Small intestine (tissue), 7 donors: ENCODE measurements around the gene CAMTA1. TPM values are rescaled to one million over a fixed set of nuclear protein-coding genes. Genes with fewer than 3 reads are reported as not detected.

Source experiments
- DNase-seq, 2 donors: peaks; one replicate each; pipeline versions ENCODE4 v3.0.0 to v3.0.0-alpha.2; 2013
- FAIRE-seq: peaks from 2 replicates; lab custom pipeline; 2012; peaks lifted over from hg19 to GRCh38; lab: Jason Lieb, UNC
- H3K27ac ChIP-seq, 3 donors: one replicate each; pipeline ENCODE4 v1.5.1; 2013; ENCODE audit warnings: low read length in 2 of 3, mild to moderate bottlenecking in 2 of 3, control low read depth in 1 of 3, inconsistent platforms in 1 of 3, low read depth in 1 of 3, moderate library complexity in 1 of 3
- H3K27me3 ChIP-seq, 3 donors: one replicate each; pipeline ENCODE4 v1.6.1; 2013; ENCODE audit warnings: low read length in 3 of 3, inconsistent platforms in 1 of 3; ENCODE audit not compliant: control insufficient read depth in 3 of 3, insufficient read depth in 3 of 3
- H3K36me3 ChIP-seq, 3 donors: one replicate each; pipeline ENCODE4 v1.6.1; 2013; ENCODE audit warnings: low read length in 3 of 3, inconsistent platforms in 1 of 3, low read depth in 1 of 3, mild to moderate bottlenecking in 1 of 3, moderate library complexity in 1 of 3; ENCODE audit not compliant: control insufficient read depth in 3 of 3, insufficient read depth in 2 of 3
- H3K4me1 ChIP-seq, 3 donors: one replicate each; pipeline ENCODE4 v1.6.1; 2013; ENCODE audit warnings: low read length in 2 of 3, inconsistent platforms in 1 of 3, low read depth in 1 of 3, mild to moderate bottlenecking in 1 of 3, moderate library complexity in 1 of 3; ENCODE audit not compliant: control insufficient read depth in 3 of 3, insufficient read depth in 2 of 3
- H3K4me3 ChIP-seq, 3 donors: one replicate each; pipeline ENCODE4 v1.5.1; 2013; ENCODE audit warnings: low read length in 3 of 3, control low read depth in 1 of 3, inconsistent platforms in 1 of 3, low read depth in 1 of 3, mild to moderate bottlenecking in 1 of 3, moderate library complexity in 1 of 3
- H3K9me3 ChIP-seq, 2 donors: one replicate each; pipeline ENCODE4 v1.6.1; 2013; ENCODE audit warnings: low read depth in 1 of 2, low read length in 1 of 2; ENCODE audit not compliant: control insufficient read depth in 2 of 2, insufficient read depth in 1 of 2
- WGBS, 3 donors: extraction: QIAGEN DNeasy Blood & Tissue Kit; methylation state at CpG; one replicate each; pipeline ENCODE4 v1.1.7; 2013; 5-methylcytosine and 5-hydroxymethylcytosine counted together
- polyA plus RNA-seq, 4 donors: library from polyadenylated mRNA; stranded (reverse) in 3 of 4; unstranded in 1 of 4; fragments of 200-250 nt in 3 of 4; fragments of 120-200 nt in 1 of 4; gene quantifications; one replicate each; pipeline versions ENCODE4 v1.2.1 to v1.2.3, GENCODE V29; 2013
- donor health status: healthy with polysubstance abuse.
- donor health status: control.
- donor health status: control.
- donor health status: Bipolar disorder and iron deficiency.
- donor health status: healthy.

Gene CAMTA1
- polyA plus RNA-seq, 4 donors: 57.6 to 177 (median 147) TPM

GRCh38 chr1:7587108-7587772 lies 802.0 kb downstream of the CAMTA1 start:
- no peak for DNase-seq
- 85 to 95% (median 90%) methylated on average over 17 to 18 of the region's 18 CpGs for WGBS, 3 donors

GRCh38 chr1:7587773-7588456 lies 802.7 kb downstream of the CAMTA1 start:
- no peak overlapping the region for H3K4me3 ChIP-seq
- no peak for FAIRE-seq
- no peak overlapping the region for H3K27ac ChIP-seq
- no peaks in the 10 kb centered on the region for H3K9me3 ChIP-seq
- H3K4me1 ChIP-seq: no peaks in the 10 kb centered on the region
- no peak for DNase-seq
- H3K36me3 ChIP-seq: no peaks in the 10 kb centered on the region
- peaks cover 0 to 2% (median 0%) of the 10 kb centered on the region in 3 donors for H3K27me3 ChIP-seq
- 77 to 79% (median 78%) methylated on average over 14 to 17 of the region's 17 CpGs for WGBS, 3 donors

More at GRCh38 chr1:7587108-7587772, 802.0 kb downstream of the CAMTA1 start:
- Histone ChIP-seq H3K4me1 (no peaks in the 10 kb centered on the region), H3K4me3 (no peak overlapping the region), H3K9me3 (no peaks in the 10 kb centered on the region), H3K27ac (no peak overlapping the region), H3K27me3 (peaks cover 0 to 2% (median 0%) of the 10 kb centered on the region in 3 donors), H3K36me3 (no peaks in the 10 kb centered on the region)
- FAIRE-seq: no peak

- Histone ChIP-seq H3K4me3 (no peak overlapping the region), H3K36me3 (no peaks in the 10 kb centered on the region), H3K4me1 (no peaks in the 10 kb centered on the region), H3K27ac (no peak overlapping the region), H3K9me3 (no peaks in the 10 kb centered on the region), H3K27me3 (peaks cover 0 to 2% (median 0%) of the 10 kb centered on the region in 3 donors)
- 56 to 78% (median 59%) methylated on average over 7 of the region's 7 CpGs for WGBS, 3 donors
- DNase-seq (no peak), FAIRE-seq (no peak)
Observed at GRCh38 chr1:7588457-7588827, 803.2 kb downstream of the CAMTA1 start.

DNA sequence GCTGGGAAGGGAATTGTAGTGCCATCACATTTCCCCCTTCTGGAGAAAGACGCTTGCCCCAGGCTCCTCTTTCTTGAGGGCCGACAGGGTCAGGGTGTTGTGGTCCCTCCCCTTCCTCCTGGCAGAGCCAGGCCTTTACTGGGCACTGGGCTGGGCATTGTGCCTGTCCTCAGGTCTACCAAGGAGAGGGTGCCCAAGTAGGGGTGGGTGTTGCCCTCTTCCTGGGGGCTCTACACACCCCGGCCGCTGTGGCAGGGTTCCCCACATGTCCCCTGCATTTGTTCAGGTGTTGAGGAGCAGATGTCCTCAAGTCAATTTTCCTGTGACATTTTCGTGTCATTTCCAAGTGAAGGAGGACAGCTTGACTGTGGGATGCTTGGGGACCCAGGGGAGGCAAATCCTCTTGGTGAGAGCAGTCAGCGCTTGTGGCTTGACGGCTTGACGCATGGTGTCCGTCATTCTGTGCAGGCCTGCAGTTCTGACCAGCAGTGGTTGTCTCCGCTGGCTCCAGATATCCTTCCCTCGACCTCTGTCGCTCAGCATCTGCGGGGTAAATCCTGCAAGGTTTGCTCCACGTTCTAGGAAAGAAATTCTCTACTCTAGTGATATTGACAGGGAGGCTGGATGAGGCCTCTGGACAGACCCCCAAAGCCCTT lies 804.0 kb downstream of the CAMTA1 start:
- WGBS, 3 donors: 87 to 93% (median 88%) methylated on average over 14 of the region's 14 CpGs
- no peak overlapping the region for H3K4me3 ChIP-seq
- FAIRE-seq: no peak
- H3K4me1 ChIP-seq: no peaks in the 10 kb centered on the region
- no peak overlapping the region for H3K27ac ChIP-seq
- H3K9me3 ChIP-seq: no peaks in the 10 kb centered on the region
- no peak for DNase-seq
- H3K27me3 ChIP-seq: peaks cover 0 to 2% (median 0%) of the 10 kb centered on the region in 3 donors
- no peaks in the 10 kb centered on the region for H3K36me3 ChIP-seq

GRCh38 chr1:7589774-7590425 lies 804.6 kb downstream of the CAMTA1 start:
- Histone ChIP-seq H3K4me3 (no peak overlapping the region), H3K9me3 (no peaks in the 10 kb centered on the region), H3K27me3 (peaks cover 0 to 2% (median 0%) of the 10 kb centered on the region in 3 donors), H3K4me1 (no peaks in the 10 kb centered on the region), H3K36me3 (no peaks in the 10 kb centered on the region), H3K27ac (no peak overlapping the region)
- 74 to 81% (median 80%) methylated on average over 10 of the region's 10 CpGs for WGBS, 3 donors
- FAIRE-seq: no peak
- DNase-seq: no peak

- FAIRE-seq (no peak), DNase-seq (no peak)
- Histone ChIP-seq H3K4me3 (no peak overlapping the region), H3K4me1 (no peaks in the 10 kb centered on the region), H3K9me3 (no peaks in the 10 kb centered on the region), H3K27ac (no peak overlapping the region), H3K27me3 (peaks cover 0 to 2% (median 0%) of the 10 kb centered on the region in 3 donors), H3K36me3 (no peaks in the 10 kb centered on the region)
- WGBS, 3 donors: 85 to 91% (median 89%) methylated on average over 4 of the region's 4 CpGs
Observed at GRCh38 chr1:7590426-7590790, 805.2 kb downstream of the CAMTA1 start.

- Histone ChIP-seq H3K9me3 (no peaks in the 10 kb centered on the region), H3K27ac (no peak overlapping the region), H3K4me3 (no peak overlapping the region), H3K4me1 (no peaks in the 10 kb centered on the region), H3K27me3 (peaks cover 0 to 2% (median 0%) of the 10 kb centered on the region in 3 donors), H3K36me3 (no peaks in the 10 kb centered on the region)
- WGBS, 3 donors: 81 to 87% (median 86%) methylated on average over 10 of the region's 10 CpGs
- FAIRE-seq (no peak), DNase-seq (no peak)
Observed at GRCh38 chr1:7591565-7591964, 806.3 kb downstream of the CAMTA1 start.

DNA sequence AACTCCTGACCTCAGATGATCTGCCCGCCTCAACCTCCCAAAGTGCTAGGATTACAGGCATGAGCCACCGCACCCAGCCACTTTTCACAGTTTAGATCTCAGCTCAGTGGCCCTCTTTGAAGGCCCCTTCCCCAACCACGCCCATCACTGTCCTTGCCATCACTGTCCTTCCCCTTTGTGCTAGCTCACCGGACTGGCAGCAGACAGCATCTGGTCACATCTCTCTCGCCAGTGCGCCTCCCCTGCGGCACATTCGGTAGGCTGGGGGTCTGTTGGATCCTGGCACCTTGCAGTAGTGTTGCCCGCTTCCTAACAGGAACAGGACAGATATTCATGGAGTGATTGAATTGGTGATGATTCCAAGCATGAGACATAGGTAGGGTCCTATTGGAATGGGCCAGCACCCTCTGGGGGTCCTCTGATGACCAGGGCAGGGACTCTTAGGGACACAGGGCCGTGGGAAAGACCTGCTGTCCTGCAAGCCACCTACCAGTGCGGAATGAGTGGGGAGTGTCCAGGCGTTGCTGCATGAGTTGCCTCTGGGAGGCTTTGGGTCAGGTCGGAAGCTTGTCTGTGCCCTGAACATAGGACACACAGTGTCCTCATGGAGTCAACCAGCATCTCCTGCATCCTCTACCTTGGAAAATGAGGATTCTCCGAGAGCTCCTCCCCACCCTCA lies 807.0 kb downstream of the CAMTA1 start:
- H3K27me3 ChIP-seq: peaks cover 0 to 2% (median 0%) of the 10 kb centered on the region in 3 donors
- H3K27ac ChIP-seq: no peak overlapping the region
- H3K36me3 ChIP-seq: no peaks in the 10 kb centered on the region
- H3K4me1 ChIP-seq: no peaks in the 10 kb centered on the region
- no peak for FAIRE-seq
- DNase-seq: no peak
- no peak overlapping the region for H3K4me3 ChIP-seq
- 87 to 89% (median 88%) methylated on average over 13 to 14 of the region's 14 CpGs for WGBS, 3 donors
- no peaks in the 10 kb centered on the region for H3K9me3 ChIP-seq
